Tibial nerve (tissue), 4 donors: Measurements from ENCODE around the gene NCKAP1. TPM values are rescaled to one million over a fixed set of nuclear protein-coding genes. Genes with fewer than 3 reads are reported as not detected.

Experiments
- DNase-seq, 2 donors: peaks; one replicate each; pipeline ENCODE4 v3.0.0-alpha.2; 2019; ENCODE audit warnings: low spot score in 2 of 2
- H3K27ac ChIP-seq, 4 donors: fragments of 200-600 bp; sonication (generic) in 3 of 4; one replicate each; pipeline ENCODE4 v1.5.1; 2017 to 2019; ENCODE audit warnings: mild to moderate bottlenecking in 1 of 4
- H3K27me3 ChIP-seq, 2 donors: fragments of 200-600 bp; sonication (generic) in 1 of 2; one replicate each; pipeline versions ENCODE4 v1.5.1 to v1.6.0; 2017 to 2019
- H3K36me3 ChIP-seq, 3 donors: fragments of 200-600 bp; sonication (generic); one replicate each; pipeline ENCODE4 v1.5.1; 2018 to 2019
- H3K4me1 ChIP-seq, 4 donors: fragments of 200-600 bp; sonication (generic) in 3 of 4; one replicate each; pipeline ENCODE4 v1.5.1; 2017 to 2019
- H3K4me3 ChIP-seq, 4 donors: fragments of 200-600 bp; sonication (generic) in 3 of 4; one replicate each; pipeline ENCODE4 v1.5.1; 2017 to 2019; ENCODE audit warnings: mild to moderate bottlenecking in 1 of 4, moderate library complexity in 1 of 4
- H3K9me3 ChIP-seq, 4 donors: fragments of 200-600 bp; sonication (generic) in 3 of 4; one replicate each; pipeline ENCODE4 v1.5.1; 2017 to 2019
- CTCF ChIP-seq, 5 experiments: fragments of 200-600 bp in 3 of 5; fragments of 450-650 bp in 2 of 5; sonication (generic) in 3 of 5; IDR thresholded peaks; one replicate each; pipeline ENCODE4 v1.5.1; 2016 to 2019; ENCODE audit warnings: antibody characterized with exemption in 5 of 5, mild to moderate bottlenecking in 3 of 5, moderate library complexity in 2 of 5
- EP300 ChIP-seq, 2 donors: sonication (generic); formaldehyde crosslinking; IDR thresholded peaks; one replicate each; pipeline ENCODE4 v1.6.1; 2017; ENCODE audit warnings: antibody characterized with exemption in 2 of 2, mild to moderate bottlenecking in 1 of 2
- POLR2A ChIP-seq, 2 donors: fragments of 450-650 bp; IDR thresholded peaks; one replicate each; pipeline ENCODE4 v1.6.1; 2017; ENCODE audit warnings: antibody characterized with exemption in 2 of 2, mild to moderate bottlenecking in 2 of 2, moderate library complexity in 2 of 2
- WGBS, 2 donors: methylation state at CpG; one replicate each; pipeline ENCODE4 v1.1.5; 2018; 5-methylcytosine and 5-hydroxymethylcytosine counted together
- total RNA-seq, 4 donors: library from RNA; depleted of rRNA; stranded (reverse); fragments of >200 nt; gene quantifications; one replicate each; pipeline ENCODE4 v1.1.0, GENCODE V29; 2016

NCKAP1 gene
- total RNA-seq, 4 donors from 2014 or later, result 80.6 to 114 (median 85.6) TPM

GRCh38 chr2:182933629-182934028 lies 104.6 kb downstream of the NCKAP1 start:
- Histone ChIP-seq H3K4me3 (no peak overlapping the region), H3K9me3 (no peaks in the 10 kb centered on the region), H3K4me1 (peaks cover 0 to 3% (median 0%) of the 10 kb centered on the region in 4 donors), H3K36me3 (peaks cover 0 to 61% (median 0%) of the 10 kb centered on the region in 3 donors), H3K27ac (no peak overlapping the region), H3K27me3 (no peaks in the 10 kb centered on the region)
- TF ChIP-seq POLR2A (IDR thresholded peaks at IDR 0.05) (no peak), EP300 (IDR thresholded peaks at IDR 0.05) (no peak), CTCF (IDR thresholded peaks at IDR 0.05) (no peak)
- no peak for DNase-seq
- WGBS, 2 donors, result 92 to 93% methylated on average over 3 of the region's 3 CpGs

- Histone ChIP-seq H3K36me3 (peaks cover 0 to 60% (median 0%) of the 10 kb centered on the region in 3 donors), H3K4me3 (no peak overlapping the region), H3K4me1 (peaks cover 0 to 3% (median 0%) of the 10 kb centered on the region in 4 donors), H3K27ac (no peak overlapping the region), H3K27me3 (no peaks in the 10 kb centered on the region), H3K9me3 (no peaks in the 10 kb centered on the region)
- TF ChIP-seq CTCF (IDR thresholded peaks at IDR 0.05) (no peak), EP300 (IDR thresholded peaks at IDR 0.05) (no peak), POLR2A (IDR thresholded peaks at IDR 0.05) (no peak)
- DNase-seq, result no peak
Observed at GRCh38 chr2:182929972-182930371, 108.3 kb downstream of the NCKAP1 start.

GRCh38 chr2:182924306-182924705 lies 114.0 kb downstream of the NCKAP1 start:
- Histone ChIP-seq H3K27me3 (no peaks in the 10 kb centered on the region), H3K27ac (peak overlapping the region in 1 of 4 donors; percentile 23), H3K9me3 (no peaks in the 10 kb centered on the region), H3K4me3 (no peak overlapping the region), H3K4me1 (peaks cover 0 to 9% (median 0%) of the 10 kb centered on the region in 4 donors), H3K36me3 (peaks cover 0 to 64% (median 0%) of the 10 kb centered on the region in 3 donors)
- no peak for TF ChIP-seq CTCF (IDR thresholded peaks at IDR 0.05)
- no peak for TF ChIP-seq POLR2A (IDR thresholded peaks at IDR 0.05)
- peak in 1 of 2 donors; percentile 45 for TF ChIP-seq EP300 (IDR thresholded peaks at IDR 0.05)
- no peak for DNase-seq

- Histone ChIP-seq H3K4me1 (peaks cover 0 to 9% (median 0%) of the 10 kb centered on the region in 4 donors), H3K4me3 (no peak overlapping the region), H3K36me3 (peaks cover 0 to 55% (median 0%) of the 10 kb centered on the region in 3 donors), H3K27ac (no peak overlapping the region), H3K27me3 (no peaks in the 10 kb centered on the region), H3K9me3 (no peaks in the 10 kb centered on the region)
- no peak for DNase-seq
- TF ChIP-seq POLR2A (IDR thresholded peaks at IDR 0.05) (no peak), CTCF (IDR thresholded peaks at IDR 0.05) (no peak), EP300 (IDR thresholded peaks at IDR 0.05) (no peak)
Observed at GRCh38 chr2:182921234-182921633, 117.0 kb downstream of the NCKAP1 start.

- TF ChIP-seq POLR2A (IDR thresholded peaks at IDR 0.05) (no peak), CTCF (IDR thresholded peaks at IDR 0.05) (no peak), EP300 (IDR thresholded peaks at IDR 0.05) (no peak)
- H3K36me3 ChIP-seq, result peaks cover 0 to 57% (median 0%) of the 10 kb centered on the region in 3 donors
Observed at GRCh38 chr2:182920631-182921056, 117.6 kb downstream of the NCKAP1 start.

More at GRCh38 chr2:182920631-182921056, 117.6 kb downstream of the NCKAP1 start:
- DNase-seq, result no peak
- Histone ChIP-seq H3K27me3 (no peaks in the 10 kb centered on the region), H3K27ac (no peak overlapping the region), H3K4me3 (no peak overlapping the region), H3K9me3 (no peaks in the 10 kb centered on the region), H3K4me1 (peaks cover 0 to 9% (median 0%) of the 10 kb centered on the region in 4 donors)
- 73 to 74% methylated on average over 5 of the region's 5 CpGs for WGBS, 2 donors
